MM.1S (cell line): ENCODE data around the gene SYNRG.
A peak's percentile ranks its signal among the peaks of the same experiment; 100 is the strongest.

ENCODE experiments used
- EZH2 ChIP-seq: fragments of 300-600 bp; sonication (generic); optimal IDR thresholded peaks from 2 replicates; pipeline ENCODE3; 2017; ENCODE audit warnings: low read depth, mild to moderate bottlenecking, antibody characterized with exemption, low read length, mixed read lengths
- TF ChIP-seq, protein P1 (sequence below): fragments of 300-600 bp; sonication (generic); IDR thresholded peaks from 2 replicates; pipeline ENCODE4 v1.5.1; 2016; ENCODE audit warnings: antibody characterized with exemption, low read length, mixed read lengths

- TF ChIP-seq, protein P1, sequence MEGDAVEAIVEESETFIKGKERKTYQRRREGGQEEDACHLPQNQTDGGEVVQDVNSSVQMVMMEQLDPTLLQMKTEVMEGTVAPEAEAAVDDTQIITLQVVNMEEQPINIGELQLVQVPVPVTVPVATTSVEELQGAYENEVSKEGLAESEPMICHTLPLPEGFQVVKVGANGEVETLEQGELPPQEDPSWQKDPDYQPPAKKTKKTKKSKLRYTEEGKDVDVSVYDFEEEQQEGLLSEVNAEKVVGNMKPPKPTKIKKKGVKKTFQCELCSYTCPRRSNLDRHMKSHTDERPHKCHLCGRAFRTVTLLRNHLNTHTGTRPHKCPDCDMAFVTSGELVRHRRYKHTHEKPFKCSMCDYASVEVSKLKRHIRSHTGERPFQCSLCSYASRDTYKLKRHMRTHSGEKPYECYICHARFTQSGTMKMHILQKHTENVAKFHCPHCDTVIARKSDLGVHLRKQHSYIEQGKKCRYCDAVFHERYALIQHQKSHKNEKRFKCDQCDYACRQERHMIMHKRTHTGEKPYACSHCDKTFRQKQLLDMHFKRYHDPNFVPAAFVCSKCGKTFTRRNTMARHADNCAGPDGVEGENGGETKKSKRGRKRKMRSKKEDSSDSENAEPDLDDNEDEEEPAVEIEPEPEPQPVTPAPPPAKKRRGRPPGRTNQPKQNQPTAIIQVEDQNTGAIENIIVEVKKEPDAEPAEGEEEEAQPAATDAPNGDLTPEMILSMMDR: peak; percentile 14; the same call in 1 of the 2 replicates
- TF ChIP-seq EZH2: no peak
Observed at GRCh38 chr17:37490022-37490587, 119.1 kb downstream of the SYNRG start.
